NCI-H82 (cell line): Measurements from ENCODE around the gene KCNK1.

Source experiments
- DNase-seq: peaks from one replicate; lab custom pipeline; 2025; lab: John Stamatoyannopoulos, UW

Gene KCNK1

DNA sequence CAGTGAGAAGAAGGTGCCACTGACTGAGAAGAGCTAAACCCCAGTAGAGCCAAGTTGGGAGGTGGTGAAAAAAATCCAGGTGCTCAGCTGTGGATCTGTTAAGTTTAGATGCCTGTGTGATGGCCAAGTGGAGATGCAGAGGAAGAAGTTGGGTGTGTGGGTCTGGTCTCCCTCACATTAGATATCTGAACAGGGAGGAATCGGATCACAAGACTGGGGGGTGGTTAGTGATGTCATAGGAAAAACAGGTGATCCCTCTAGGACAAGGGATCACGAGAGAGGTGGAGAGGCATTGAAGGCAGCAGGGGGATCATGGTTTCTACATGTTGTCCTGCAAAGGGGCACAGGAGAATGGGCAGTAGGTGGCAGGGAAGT is 22.6 kb downstream of the KCNK1 start:
- DNase-seq, result no peak

DNA sequence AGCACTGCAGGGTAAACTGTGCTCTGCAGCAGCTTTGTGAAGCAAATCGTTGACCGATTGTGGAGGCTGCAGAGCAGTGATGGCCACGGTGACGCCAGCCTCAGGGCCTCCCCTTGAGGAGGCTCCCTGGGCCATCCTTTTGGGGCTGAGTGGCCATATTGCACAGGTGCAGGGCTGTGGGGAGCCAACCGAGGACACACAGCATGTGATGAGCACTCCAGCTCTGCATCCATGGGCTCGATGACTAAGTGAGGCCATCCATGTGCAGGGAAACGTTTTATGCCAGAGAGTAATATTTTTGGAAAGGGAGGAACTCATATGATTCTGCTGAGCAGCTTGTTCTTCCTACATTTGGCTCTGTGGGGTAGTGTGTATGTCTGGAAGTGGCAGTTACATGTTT is 24.6 kb downstream of the KCNK1 start:
- no peak for DNase-seq

DNA sequence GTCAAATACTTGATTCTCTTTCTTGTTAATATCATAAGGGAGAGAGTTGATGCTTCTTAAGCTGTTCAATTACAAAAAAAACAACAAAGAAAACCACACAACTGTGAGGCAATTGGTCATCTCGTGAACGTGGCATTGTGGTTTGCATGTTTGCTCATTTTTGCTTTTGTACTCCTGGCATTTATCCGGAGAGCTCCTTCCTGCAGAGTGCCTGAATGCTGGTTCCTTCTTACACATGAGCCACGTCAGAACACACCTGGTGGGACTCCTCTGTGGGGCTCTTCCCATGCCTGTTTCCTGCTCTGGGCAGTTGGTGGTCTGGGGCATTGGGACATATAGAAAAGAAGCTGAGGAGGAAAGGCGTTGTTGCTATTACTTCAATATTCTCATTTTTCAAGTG is 25.7 kb downstream of the KCNK1 start:
- no peak for DNase-seq

DNA sequence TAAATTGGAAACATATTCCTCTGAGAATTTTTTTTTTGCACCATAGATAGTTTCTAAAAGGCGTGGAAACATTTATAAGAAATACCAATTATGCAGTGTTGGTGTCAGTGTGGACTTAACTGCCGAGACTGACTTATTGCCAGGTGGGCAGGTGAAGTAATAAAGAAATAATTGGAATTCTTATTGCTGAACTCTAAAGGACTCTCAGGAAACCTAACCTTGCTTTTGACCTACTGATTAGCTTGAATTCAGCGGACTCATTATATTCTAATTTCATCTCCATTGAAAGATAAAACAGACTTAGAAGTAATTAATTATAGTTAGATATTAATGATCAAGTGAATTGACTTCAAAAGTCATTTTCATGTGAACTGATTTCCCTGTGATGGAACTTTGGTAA is 26.3 kb downstream of the KCNK1 start:
- DNase-seq, result no peak

DNA sequence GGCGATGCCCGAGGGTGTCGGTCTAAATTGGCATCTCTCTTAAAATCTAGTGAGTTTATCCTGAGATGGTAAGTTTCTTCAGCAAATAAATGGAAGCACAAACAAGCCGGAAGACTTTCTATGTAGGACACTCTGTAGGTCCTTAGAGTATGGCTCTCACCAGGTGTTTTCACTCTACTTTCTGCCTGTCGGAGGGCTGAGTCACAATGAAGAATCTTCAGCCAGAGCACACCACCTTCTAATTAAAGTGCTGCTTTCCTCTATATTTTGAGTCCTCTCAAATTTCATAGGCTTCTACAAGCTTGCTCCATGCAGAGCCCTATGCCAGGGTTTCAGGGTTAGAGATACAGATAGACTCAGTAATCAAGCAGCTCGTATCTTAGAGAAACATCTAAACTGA is 27.1 kb downstream of the KCNK1 start:
- DNase-seq, result no peak

DNA sequence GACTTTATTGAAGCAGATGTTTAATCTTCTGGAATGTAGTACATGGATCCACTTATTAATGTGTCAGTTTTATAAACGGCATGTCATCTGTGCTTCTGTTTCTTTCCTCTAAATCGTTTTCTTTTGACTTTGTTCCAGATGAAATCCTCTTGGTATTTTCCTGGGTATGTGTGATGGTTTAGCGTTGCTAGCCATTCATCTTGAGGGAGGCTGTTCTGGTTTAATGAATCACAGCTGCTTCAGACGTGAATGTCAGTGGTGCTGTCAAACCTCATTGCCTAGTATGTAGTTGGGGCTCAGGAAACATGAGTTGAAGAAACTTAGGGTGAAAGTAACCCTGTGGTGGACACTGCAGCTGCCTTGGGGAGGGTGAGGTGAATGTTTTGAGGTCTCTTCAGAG is 33.2 kb downstream of the KCNK1 start:
- no peak for DNase-seq

DNA sequence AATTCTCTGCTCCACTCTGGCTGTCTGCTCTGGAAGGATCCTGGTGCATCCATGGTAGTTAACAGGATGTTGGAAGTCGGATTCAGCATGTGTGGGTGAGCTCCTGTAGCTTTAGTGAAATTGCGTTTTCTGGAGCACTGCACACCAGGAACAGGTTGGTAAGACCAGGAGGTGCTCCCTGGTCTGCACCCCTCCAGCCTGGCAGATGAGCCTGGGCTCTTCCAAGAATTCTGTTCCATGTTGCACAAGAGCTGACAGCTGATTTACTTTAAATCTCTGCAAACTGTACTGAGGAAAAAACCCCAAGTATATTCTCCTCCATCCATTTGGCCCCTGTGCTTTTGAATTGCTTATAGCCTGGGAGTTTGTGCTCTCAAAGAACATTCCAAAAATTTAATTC is 33.7 kb downstream of the KCNK1 start:
- DNase-seq, result no peak

DNA sequence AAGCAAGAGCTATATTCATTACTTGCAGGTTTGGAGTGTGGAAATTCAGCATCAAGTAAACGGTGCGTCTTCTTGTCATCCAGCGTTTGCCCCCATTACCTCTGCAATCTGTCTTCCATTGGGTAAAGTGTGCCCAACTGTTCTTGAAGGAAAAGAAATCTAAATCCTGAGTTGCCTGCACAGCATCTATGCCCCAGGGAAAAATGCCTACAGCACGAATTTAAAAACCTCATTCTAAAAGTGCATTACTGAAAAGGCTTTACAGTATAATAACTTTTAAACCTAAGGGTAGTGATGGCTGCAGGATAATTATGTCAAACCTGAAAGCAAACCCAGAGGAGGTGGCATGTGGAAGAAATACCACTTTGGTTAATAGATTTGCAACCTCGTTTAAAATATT is 37.2 kb downstream of the KCNK1 start:
- no peak for DNase-seq

DNA sequence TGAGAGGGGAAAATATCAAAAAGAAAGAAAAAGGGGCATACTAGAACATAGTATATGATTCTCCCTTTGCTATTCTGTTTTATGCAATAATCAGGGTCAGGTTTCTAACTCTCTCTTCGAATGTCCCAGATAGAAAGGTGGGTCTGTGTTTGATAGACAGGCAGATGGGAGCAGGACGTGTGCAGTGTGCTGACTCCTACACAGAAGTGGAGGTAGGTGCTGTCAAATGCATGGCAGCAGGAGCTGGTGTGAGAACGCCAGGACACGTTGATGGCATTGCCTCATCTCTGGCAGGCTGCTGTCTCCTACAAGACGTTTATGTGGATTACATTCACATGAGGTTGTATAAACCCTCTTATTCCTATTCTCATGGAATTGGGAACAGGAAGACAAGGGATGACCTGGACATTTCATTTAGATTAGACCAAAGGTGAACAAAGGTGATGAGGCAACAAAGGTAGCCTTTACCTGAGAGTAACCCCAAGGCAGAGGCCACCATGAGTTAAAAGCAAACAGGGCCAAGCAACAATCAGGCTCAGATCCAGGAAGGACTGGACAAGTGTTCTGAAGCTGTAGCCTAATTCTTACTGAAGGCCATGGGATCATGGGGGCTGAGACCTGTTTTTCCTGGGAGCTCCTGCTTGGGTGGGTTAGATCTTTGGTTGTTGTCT is 37.8 kb downstream of the KCNK1 start:
- DNase-seq, result no peak

DNA sequence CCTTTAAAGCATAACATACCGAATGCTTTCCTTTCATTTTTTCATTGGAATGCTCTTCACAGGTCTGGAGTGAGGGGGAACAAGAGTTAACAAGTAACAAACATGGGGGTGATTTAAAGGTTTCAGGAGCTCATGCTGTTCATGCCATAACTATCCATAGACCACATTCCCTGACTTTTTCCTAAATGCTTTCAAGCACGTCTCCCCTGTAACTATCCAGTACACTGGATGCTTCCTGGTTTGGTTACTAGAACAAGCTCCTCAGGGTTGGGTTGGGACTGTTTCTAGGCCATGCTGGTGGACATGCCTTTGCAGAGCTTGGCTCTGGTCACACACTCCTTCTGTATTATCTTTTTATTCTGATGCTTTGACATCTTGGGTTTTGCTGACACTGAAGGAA is 38.6 kb downstream of the KCNK1 start:
- DNase-seq, result no peak

DNA sequence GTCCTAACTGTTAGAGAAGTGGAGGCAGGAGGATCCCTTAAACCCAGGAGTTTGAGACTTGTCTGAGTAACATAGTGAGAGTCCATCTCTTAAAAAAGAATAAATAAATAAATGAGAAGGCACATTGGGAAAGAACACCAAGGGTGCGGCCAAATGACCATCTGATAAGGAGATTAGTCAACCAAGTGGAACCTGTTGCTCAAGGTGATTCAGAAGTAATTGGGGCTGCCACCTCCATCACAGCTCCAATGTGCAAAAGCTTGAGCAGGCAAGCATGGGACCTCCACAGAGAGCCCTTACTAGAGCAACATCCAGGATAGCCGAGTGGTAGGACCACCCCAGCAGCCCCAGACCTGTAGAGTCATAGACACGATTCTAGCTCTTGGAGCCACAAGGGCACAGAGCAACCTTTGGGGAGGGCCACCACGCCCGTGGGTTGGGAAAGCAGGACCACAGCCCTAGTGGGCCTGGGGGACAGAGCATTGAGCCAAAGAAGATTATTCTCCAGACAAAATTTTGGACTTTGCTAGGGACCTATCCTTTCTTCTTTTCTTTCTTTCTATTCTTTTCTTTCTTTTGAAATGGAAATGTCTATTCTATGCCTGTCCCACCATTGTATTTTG is 40.9 kb downstream of the KCNK1 start:
- DNase-seq, result no peak

DNA sequence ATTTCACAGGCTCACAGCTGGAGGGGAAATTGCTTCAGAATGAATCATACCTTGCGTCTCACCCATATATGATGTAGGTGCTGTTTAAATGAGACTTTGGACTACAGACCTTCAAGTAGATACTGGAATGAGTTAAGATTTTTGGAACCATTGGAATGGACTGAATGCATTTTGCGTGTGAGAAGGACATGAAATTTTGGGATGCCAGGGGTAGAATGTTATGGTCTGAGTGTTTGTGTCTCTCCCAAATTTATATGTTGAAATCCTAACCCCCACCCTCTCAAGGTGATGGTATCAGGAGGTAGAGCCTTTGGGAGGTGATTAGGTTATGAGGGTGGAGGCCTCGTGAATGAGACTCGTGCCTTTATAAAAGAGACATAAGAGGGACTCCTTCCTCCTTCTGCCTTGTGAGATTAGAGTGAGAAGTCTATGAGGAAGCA is 41.4 kb downstream of the KCNK1 start:
- no peak for DNase-seq

DNA sequence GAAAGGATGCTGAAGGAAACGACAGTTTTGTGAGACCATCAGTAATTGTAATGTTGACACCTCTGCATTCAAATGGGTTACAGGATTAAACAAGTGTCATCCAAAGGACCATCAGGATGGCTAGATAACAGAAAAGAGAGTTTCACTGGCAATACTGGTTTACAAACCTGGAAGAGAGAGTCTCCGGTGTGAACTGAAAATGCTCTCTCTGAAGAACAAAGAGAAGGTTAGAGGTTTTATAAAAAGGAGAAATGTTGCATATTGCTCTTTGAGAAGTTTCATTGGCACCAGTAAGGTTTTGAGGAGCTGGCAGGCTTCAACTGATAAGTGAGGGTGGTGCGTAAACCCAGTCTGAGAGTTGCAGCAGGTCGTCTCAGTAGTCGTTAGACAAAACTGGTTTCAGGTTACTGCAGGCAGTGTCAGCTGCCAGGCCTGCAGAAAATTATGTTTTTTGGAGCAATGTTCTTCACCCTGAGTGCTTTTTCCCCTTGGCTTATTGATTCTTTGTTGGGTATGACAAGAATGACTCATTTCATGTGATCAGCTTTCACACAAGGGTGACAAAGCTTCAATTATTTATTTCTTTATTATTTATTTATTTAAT is 42.2 kb downstream of the KCNK1 start:
- no peak for DNase-seq

DNA sequence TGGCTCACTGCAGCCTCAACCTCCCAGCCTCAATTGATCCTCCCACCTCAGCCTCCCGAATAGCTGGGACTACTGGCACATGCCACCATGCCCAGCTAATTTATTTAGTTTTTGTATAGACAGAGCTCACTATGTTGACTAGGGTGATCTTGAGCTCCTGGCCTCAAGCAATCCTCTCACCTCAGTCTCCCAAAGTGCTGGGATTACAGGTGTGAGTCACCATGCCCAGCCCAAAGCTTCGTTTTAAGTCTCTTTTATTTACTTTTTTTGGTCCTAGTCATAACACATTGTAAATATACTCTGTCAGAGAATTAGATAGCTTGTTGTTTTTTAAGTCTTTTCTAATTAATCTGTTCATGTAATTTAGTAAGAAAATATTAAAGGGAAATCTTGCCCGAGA is 42.8 kb downstream of the KCNK1 start:
- no peak for DNase-seq

DNA sequence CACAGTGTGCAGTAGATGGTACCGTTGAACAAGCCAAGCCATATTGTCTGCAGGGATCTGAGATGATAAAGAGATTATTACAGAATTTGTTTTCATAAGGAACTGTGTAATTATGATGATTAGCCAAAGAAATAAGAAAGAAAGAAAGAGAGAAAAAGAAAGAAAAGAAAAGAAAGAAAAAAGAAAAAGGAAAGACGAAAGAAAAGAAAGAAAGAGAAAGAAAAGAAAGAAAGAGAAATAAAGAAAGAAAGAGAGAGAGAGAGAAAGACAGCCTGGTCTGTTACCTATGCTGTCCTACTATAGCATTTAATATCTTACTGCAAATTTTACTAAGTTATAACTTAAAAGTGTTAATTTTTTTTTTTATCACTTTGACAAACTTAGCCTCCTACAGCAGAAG is 43.6 kb downstream of the KCNK1 start:
- no peak for DNase-seq

DNA sequence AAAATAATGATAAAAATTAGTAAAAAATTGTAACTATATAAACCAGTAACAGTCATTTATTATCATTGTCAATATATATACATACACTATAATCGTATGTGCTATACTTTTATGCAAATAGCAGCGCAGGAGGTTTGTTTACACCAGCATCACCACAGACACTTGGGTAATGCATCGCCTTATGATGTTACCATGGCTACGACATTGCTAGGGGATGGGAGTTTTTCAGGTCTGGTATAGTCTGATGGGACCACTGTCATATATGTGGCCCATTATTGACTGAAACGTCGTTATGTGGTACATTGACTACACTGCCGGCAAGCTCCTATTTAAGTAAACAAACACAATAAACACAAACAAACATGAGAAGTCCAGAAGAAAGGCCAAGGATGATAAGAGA is 45.6 kb downstream of the KCNK1 start:
- DNase-seq, result no peak

DNA sequence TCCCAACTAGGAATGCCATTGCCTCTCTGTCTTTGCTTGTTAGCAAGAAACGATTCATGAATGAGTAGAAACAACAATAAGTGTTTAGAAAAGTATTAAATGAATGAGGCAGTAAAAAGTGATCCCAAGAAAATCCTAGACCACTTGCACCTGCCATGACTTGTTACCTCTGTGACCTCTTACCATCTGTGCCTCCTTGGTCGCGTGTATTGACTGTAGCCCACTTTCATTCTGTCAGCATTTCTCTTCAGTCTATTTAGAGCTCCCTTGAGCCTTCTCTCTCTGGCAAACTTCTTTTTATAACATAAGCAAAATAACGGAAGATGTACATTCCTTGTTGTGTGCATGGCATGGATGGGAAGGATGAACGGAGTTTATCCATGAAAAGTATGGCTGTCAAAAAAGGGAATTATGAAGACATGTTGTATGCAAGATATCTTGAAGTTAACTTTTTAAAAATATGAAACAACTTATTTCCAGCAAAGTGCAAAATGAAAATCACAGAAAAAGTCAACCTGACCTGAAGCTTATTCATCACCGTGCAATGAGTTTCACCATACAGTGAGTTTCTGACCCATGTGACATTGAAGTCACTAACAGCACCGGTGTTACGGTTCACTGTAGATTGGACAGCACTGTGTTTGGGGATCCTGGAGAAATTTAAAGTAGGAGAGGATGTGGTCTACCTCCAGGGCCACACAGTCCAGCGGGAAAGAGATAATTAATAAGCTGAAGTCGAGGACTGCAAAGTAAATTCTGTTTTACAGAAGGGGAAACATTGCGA is 47.7 kb downstream of the KCNK1 start:
- DNase-seq, result no peak

DNA sequence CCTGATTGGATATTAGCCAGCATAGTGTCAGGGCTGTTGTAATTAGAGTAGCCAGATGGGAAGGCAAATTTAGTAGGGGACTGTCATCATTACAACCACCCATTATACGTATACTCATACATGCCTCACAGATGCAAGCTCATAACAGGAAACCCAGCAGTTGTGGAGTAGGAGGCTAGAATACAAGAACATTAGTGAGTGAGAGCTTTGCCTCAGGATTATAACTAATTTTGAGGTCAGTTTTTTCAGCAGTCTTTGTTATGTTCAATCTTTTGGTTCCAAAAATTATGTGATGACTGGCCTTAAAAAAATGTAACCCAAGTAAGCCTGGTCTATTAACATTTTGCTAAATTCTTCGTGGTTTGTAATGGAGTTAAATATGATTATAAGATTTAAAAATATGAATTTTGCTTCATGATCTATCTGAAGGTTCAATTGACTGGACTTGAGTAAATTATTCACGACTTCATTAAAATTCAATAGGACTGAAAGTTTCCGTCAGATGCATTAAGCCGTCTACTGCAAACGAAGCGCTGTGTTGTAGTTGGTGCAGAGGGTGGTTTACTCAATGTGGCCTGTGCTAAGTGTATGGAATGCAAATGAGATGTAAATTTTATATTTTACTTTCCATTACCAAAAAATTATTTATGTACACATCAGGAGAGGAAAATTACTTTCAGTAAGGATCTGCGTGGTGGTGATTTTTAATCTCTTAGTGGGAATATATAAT is 48.8 kb downstream of the KCNK1 start:
- peak; percentile 20 for DNase-seq

DNA sequence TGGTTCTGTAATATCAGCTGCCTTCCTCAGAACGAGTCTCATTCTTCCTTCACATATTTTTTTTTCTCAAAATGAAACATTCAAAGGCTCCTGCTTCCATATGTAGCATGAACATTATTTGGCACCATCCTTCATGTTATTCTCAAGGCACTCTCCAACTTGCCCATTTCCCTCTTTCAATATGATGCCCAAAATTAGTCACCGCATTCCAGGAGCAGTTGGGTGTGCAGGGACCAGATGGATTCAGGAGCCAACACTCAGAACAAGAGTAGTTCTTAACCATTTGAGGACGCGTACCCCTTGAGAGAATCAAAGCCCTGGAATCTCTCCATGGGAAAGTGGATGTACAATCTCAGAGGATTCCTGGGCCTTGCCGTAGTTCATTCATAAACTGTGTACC is 50.3 kb downstream of the KCNK1 start:
- no peak for DNase-seq

DNA sequence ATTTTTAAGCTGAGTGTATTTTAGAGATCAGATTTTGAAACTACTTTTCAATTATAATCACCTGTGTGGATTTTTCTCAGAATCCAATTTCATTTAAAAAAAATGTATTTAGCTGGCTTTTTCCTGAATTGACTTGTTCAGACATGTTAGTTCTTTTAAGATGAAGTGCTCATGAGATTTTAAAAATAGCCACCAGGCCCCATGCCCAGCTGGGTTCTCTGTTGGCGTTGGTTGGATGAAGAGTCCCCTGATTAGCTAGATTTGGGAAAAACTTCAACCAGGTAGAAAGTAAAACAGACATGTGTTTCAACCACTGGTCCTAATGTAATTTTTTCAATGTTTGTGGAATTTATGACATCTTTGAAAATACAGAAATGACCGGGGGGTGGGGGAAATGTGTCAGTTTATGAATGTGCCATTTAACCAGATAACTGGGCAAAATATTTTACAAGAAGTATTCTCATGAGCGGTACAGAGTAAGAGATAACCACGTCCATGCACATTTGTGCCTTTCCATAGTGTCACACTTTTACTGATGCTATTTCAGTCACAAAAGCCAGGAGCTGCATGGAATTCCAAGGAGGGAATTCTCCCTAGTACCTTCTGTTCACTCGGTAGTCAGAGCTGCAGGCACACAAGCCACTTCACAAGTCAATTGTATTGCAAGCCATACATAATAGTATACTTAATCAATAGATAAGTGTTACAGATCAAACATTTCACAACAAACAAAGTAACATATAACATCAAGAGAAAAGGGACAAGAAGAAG is 51.1 kb downstream of the KCNK1 start:
- DNase-seq, result no peak

DNA sequence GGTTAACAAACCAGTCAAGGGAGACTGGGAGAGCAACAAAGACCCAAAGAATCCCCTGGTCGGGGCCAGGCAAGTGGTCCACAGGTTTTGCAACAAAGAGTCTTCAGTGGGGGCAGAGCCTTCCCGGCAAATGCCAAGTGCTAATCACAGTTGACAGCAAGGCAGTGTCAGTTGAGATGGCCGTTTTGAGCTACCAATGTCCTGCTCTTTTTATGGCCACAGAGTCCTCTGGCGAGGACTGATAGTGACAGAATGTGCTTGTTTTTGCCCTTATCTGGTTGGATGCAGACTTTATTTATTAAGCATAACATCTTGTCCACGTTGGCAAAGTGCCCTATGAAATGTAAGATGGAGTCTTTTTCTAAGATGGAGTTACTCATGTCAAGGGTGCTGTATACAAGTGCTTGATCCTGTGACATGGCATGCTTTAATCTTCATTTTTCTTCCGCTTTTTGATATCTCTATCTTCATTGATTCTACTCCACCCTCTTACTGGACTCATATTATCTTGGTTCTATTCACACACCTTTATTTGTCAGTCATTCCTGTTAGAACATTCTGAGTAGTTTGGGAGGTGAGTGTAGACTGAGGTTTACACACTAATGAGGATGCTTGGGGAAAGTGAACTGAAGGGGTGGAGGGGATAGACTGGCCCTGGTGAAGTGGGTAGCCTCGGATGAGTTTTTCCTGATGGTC is 51.8 kb downstream of the KCNK1 start:
- no peak for DNase-seq
